GM03348 (cell line): ENCODE measurements around the gene MCC.

Experiments
- DNase-seq: peaks from one replicate; pipeline ENCODE4 v3.0.0; 2012; ENCODE audit warnings: low spot score

Gene MCC

DNA sequence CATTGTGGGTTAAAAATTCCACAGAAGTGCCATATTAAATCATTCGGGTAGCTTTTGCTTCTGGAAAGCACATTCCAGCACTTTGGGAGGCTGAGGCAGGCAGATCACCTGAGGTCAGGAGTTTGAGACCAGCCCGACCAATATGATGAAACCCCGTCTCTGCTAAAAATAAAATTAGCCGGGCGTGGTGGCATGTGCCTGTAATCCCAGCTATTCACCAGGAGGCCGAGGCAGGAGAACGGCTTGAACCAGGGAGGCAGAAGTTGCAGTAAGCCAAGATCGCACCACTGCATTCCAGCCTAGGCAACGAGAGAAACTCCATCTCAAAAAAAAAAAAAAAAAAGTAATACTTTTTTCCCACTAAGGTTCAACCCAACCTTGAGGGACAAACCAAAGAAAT lies 243.3 kb downstream of the MCC start:
- no peak for DNase-seq

DNA sequence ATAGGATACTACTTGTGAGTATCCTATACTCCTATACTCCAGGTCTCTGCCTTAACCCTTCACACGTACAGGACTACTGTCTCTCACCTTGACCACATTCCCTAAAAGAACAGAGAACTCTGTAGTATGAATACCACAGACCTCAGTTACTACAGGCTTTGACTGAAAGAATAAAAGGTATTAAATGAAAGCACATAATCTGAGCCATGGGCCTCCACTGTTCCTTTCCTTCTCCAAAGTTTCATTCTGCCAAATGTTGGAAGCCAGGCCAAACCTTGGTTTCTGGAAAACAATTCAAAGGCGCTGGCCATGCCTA lies 244.9 kb downstream of the MCC start:
- DNase-seq = no peak

DNA sequence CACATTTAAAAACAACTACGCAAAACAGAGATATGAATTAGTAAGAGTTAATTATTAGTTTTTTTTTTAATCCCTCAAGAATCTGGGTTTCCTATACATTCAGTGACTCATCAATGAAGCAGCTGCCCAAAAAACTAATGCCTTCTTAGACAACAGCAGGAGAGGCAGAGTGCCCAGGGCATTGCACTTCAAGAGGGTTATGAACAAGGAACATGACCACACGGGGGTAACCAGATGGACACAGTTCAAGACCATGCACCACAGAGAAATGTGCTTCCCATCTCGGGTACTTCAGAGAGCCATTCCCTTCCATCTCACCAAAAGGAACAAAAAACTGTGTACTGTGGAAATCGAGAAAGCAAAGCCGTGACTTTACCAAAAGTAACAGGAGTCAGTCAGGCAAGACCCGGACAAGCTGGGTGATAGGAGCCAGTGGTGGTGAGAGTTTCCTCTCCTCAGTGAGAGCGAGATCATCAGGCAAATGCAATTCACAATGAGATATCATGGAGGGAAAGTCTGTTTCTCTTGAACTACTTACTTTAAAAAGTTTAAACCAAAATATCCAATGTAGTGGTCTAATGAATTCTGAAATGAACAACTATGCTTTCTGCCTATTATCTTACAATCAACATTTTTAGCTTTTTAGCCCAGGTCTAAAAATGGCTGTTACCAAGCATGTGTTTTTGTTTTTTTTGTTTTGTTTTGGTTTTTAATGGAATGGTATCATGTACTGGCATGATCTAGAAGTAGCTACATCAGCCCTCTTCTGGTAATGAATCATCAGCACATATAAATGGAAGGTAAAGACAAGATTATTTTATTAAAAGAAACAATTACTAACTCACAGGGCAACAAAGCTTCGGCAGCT lies 245.5 kb downstream of the MCC start:
- no peak for DNase-seq

DNA sequence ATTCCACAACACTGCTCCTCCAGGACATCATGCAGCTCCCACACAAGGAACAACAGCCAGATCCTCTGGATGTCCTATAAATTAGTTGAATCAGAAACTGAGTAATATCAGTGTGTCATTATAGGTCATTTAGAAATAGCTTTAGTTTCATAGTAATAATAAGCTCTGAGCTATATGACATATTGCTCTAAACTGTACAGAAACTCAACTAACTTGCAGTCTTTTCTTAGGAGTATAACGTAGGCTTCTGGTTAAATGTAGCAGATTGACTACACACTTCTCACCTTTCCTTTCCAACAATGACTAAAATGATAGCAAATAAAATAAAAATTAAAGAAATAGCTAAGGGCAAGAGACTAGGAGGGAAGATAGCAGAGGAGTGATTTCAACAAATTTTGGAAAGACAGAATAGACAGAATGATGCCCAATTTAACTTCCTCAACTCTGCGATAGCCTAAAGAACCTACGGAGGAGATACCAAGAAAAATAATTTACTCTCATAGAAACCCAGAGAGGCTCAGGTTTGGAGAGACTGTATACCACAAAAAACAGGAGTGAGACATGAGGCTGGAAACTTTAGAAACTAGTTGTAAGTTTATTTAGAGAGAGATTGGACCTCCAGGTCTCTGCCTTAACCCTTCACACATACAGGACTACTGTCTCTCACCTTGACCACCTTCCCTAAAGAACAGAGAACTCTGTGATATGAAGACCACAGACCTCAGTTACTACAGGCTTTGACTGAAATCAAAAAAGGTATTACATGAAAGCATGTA lies 247.1 kb downstream of the MCC start:
- no peak for DNase-seq

DNA sequence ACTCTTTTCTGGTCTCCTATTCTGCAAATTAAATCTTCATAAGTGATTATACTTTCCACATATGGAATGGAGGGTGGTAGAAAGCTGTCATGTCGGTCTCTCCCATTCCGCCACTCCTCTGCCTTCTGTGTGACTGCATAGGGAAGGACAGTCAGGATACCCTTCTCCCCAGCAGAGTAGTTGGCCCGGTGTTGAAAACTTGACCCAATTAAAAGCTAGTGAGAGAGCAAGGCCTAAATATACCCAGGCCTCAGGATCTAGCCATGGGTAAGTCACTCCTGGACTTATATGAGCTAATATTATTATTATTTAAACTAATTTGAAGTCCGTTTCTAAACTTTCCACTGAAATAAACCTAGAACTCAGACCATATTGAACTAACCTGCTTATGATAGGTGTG lies 248.2 kb downstream of the MCC start:
- no peak for DNase-seq

DNA sequence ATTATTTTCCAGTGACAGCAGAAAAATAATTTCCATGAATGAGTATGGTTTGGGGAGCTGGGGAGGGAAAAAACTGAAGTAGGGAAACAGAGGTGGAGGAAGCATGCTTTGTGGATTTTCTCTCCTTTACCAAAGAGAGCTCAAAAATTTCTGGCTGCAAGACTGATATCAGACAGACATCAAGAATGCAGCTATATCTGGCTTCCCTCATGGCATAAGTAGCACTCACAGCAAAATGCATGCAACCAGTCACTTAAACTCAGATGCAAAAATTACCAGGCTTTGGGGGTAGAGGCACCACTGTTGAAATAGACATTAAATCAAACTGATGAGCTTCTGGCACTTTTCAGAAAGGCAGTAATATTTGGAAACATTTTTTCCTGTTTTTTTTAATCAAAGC lies 250.4 kb downstream of the MCC start:
- no peak for DNase-seq

DNA sequence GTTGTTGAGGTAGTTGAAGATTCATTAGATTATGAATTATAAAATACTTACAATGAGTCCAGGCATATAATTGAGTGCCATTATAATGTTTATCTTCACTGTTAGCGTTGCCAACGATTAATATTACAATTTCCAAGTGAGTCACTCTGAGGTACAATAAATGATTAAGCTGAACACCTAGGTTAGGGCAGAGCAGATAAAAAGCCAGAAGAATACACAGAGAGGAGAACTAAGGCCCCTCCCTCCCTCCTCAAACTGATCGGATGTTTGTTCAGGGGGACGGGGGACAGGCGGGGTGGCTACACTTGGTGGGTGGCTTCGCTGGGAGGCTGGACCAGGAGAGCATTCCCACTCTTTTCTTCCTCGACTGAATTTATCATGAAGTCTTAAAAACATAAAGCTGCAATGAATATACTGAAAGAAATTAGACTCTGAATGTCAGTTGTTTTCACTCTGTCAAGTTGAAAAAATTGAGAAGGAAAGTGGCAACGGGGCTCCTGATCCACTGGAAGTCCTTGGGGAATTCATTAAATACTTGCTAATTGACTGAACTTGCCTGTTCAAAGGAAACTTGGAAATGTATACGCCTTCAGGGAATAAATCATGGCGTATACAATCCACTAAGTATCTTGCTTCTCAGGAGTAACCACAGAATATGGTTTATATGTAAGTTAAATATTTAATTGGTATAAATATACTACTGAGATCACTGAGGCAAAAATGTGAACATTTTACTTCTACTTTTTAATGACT lies 251.5 kb downstream of the MCC start:
- DNase-seq = no peak

DNA sequence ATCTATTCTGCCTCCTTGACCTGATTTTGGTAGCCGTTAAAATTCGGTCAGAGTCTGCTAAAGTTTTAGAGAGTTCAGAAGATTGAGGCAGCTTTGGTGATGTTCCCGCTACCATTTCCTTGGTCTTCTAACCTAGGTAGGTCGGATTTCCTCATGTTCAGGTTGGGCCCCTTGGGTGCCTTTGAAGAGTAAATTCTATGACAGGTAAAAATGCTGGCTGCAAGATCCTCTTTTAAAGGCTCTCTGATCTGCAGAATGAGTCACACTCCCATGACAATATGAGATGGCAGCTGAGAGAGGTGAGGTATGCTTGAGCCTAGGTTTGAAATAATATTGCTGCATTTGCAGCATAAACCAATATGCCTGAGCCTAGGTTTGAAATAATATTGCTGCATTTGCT lies 252.4 kb downstream of the MCC start:
- DNase-seq = no peak

DNA sequence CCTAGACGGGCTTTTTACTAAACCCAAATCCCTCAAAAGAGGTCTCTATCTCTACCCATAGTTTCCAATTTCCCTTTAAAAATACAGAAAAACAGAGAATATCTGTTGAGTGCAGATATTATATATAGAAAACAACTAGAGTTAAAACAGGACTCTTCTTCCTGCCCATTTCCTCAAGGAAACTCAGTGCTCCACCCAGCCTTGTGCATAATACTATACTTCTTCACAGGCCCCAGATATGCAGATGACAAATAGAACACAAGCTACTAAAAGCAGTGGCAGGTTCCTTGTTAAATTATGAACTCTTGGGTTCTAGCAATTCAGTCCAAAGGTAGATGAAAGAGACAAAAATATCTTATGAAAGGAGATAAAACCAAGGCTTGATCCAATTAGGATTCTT lies 253.7 kb downstream of the MCC start:
- DNase-seq = no peak

DNA sequence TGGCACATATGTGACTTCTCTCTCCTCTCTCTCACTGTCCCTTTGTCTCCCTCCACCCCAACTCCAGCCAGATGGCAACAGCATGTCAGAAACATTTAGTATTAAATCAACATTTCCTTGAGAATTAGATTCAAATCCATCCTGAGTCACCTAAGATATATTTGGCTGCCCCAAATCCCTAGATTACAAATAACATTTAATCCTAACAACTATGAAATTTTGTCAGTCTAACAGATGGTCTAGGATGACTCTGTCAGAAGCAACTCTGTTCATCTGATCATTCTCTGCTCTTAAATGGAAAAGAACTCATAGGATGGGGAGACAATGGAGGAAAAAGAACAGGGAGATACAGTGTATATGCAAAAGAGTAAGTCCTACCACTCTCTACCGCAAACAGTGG lies 254.6 kb downstream of the MCC start:
- no peak for DNase-seq

DNA sequence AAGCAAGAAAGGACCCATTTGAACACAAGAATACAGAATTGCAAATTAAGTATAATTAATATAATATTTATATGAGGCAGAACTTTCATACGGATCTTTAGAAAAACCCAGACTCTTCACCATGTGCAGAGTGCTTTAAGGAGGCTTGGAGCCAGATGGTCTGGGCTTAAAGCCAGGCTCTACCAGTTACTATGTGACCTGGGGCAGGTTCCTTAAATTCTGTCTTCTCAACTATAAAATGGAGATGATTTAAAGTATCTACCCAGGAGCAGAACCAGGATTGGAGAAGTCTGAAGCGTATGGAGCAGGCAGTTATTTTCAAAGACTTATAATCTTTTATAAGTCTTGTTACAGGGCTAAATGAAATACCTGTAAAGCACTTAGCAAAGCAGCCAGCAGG lies 255.6 kb downstream of the MCC start:
- DNase-seq = no peak

DNA sequence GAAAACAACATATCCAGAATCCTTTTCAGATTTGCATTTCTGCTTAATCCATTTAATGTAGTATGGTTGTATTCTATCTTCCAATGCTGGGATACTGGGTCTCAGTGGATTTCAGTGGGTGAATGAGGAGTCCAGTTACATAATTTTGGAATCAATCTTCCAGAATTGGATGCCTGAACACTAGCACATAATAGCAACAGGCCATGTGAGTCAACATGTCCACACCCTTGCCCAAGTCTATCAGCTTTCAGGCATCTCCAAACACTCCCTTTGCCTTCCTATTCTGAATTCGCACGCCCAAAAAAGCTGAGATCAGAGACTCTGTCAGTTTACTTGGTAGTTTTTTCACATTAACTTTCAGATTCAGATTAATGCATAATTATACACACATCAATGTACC lies 256.0 kb downstream of the MCC start:
- DNase-seq = peak; percentile 60

DNA sequence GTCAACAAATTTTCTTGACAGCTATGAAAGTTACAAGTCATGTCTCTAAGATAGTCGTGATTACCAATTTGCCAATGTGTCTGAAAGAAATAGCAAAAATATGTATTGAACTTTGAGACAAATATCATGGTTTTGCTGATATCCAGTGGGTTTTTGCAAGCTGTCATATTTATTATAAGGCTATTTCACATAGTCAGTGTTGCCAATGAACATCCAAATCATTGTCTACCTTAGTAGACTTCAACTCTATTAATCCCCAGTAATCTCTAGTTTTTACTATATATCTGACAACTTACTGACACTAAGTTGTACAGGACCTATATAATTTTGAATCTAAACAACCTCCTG lies 256.6 kb downstream of the MCC start:
- DNase-seq = no peak

DNA sequence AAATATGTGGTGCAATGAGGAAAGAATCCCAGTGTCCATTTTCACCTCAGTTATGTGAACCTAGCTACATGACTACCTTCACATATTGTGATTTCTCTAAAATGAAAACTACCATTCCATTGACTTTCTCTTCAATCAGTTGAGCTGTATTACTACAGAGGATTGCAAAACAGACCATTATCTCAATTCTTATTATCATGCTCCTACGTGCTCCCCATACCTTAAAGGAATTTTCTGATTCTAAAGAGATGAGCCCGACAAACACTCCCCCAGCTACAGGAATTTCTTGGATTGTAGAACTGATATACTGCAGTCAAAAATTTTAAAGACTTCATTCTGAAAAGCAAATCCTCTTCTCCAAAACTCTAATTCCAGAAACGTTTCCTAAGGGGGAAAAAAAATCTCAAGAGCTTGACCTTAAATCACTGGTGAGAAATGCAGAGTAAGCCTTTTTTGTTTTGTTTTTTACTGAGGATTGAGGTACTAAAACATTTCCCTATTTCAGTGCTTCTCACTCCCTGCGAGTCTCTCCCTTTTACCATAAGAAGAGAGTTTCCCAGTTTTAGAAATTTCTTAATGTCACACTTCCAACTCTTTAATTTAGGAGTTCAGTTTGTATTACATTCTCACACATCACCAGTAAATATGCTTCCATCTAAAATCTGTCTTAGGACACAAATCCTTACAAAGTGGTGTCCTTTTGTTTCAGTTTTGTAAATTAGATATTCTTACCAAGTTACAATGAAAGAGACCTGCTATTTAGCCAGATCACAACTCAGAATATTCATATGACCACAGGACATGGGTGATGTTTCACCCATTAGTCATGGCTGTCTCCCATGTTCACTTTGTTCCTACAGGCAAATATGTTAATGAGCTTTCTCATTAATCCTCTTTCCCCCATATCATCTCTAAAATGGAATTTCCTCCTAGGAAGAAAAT lies 257.3 kb downstream of the MCC start:
- peak; percentile 31 for DNase-seq

DNA sequence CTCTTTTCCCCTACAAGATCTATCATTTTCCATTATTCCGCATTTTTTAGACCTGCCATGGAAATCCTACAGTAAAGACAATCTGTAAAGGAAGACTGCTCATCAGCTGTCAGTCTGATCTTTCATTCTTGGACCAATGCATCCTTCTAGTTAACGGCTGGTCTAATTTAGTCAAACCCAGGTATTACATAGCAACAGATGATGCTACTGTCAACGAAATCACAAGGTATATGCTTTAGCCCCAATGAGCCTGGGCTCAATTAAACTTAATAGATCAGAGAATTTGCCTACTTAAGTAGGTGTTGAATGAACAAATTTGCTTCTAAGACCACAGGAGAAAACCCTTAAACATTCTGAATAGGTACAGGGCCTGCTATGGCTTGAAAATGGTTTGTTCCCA lies 260.5 kb downstream of the MCC start:
- DNase-seq = no peak

DNA sequence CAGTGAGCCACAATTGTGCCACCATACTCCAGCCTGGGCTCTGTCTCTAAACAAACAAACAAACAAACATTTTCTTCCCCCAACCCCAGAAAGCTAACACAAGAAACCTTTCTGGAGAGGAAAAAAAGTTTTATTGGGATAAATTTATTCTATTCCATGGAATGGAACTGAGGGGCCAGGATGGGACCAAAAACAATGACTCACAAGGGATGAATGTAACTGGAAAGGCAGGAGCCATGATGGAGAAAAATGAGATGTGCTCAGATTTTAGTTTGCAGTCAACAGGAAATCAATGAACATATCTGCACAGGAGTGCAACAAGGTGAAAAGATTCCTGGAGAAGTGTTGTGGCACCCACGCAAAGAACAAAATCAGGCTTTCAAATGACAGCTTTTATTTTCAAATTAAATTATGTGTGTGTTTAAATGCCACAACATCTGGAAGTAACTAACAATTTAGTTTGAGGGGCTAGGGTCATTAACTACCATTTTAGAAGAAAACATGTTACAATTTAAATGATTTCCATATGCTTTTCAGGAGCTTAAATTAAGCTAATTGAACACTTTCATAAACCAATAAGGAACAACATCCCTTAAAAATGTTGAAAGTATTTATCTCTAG lies 262.0 kb downstream of the MCC start:
- DNase-seq = no peak

DNA sequence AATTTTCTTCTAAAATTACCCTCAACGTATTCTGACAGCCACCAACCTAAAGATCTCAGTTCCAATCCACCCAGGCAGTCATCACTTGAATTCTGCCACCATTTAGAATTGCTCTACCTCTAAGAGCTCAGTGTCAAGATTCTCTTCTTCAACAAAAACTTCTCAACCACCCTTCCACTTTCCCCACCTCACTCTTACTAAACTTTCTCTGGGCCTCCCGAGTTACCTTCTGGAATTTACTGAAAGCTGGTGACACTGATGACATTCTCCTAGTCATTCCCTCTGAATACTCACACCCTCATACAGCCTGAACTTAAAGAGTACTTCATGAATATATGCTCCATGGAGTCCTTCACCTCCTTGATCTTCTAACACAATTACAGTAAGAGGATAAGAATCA lies 263.0 kb downstream of the MCC start:
- no peak for DNase-seq

DNA sequence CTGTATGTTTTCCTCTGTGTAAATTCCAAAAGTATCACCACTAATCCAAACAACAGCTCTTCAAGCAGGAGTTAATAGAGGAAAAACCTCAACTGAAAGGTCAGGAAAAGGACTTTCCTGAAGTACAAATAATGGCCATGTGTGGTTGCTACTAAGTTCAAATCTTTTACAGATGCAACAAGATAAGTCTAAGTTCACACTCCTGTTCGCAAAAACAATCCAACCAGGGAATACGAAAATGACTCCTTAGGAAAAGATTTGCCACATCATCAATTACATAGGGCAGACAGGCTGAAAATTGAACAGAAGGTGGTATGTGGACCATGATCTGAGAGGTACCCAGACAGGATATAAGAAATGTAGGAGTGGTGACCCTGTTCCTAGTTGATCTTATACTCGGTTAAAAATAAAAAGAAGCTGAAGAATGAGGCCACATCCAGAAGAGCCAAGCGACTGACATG lies 263.6 kb downstream of the MCC start:
- DNase-seq = no peak

DNA sequence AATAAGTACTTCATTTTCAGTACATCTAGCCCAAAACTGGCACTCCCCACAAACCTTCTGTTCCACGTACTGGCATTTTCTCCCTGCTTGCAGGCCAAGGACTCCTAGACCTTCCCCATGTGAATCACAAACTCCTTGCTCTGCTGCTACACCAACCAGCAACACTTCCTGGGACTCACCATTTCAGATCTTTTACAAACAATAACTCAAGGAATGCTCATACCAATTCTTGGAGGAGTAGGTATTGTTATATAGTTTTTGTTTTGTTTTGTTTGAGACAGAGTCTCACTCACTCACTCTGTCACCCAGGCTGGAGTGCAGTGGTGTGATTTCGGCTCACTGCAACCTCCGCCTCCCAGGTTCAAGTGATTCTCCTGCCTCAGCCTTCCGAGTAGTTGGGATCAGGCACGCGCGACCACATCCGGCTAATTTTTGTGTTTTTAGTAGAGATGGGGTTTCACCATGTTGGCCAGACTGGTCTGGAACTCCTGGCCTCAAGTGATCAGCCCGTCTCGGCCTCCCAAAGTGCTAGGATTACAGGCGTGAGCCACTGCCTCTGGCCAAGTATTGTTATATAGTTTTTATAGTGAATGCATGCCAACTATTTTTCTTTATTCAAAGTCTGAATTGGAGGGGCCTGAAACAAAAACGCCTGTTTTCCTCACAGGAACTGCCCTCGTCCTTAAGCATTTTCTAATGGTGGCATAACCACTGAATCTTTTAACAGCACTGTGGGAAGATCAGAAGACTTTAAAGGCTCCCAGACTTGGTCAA lies 264.2 kb downstream of the MCC start:
- DNase-seq = no peak

DNA sequence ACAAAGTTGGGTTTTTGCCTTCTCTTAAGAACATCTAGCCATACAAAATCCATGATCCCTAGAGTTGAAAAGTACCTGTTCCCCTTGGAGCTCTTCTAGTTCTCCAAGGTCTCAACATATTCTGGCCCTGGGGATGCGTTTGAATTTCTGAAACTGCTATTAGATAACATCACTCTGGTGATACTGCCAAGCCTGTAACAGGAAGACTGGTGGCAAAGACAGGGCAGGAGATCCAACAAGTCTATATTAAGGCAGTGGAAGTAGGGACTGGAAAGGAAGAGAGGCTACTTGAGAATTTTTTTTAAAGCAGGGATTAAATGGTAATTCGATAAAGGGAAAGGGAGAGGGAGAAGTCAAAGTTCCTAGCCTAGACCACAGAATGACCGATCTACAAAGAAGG lies 264.9 kb downstream of the MCC start:
- DNase-seq = no peak
